Measurements from ENCODE around the gene PZP. TPM values are rescaled to one million over a fixed set of nuclear protein-coding genes. Genes with fewer than 3 reads are reported as not detected.

Gene PZP
- total and polyA plus RNA-seq, 2 of the 13 experiments (the other 11 are each of a cell fraction or from before 2014, with no cell fraction given): 0.07 to 0.89 TPM

GRCh38 chr12:9122091-9122609, 86.0 kb downstream of the PZP start:
- H3K79me2 ChIP-seq (ENCODE audit: insufficient read depth, low read length): no peaks in the 10 kb centered on the region
- intact Hi-C loops (cut with micrococcal nuclease; ENCODE audit: unreplicated experiment): loop anchor here (1.0 kb wide), 1 partner anchor 10 kb away; no protein-coding TSS in a partner anchor
- H3K4me3 ChIP-seq (replicated peaks in 1 of 3; ENCODE audit: insufficient read depth in 1 of 3, low read depth in 2 of 3, low read length in 3 of 3): peak overlapping the region in 1 of 3 experiments; percentile 14; a peak in 1 of 6 replicates
- H2AFZ ChIP-seq (ENCODE audit: low read length): no peak overlapping the region
- WGBS (ENCODE audit: low lambda C conversion rate): 1% methylated on average over 3 of the region's 3 CpGs
- CTCF ChIA-PET (ENCODE audit: low intra/inter-chr PET ratio, low total read pairs): no interaction called here
- H3K27ac ChIP-seq (ENCODE audit: extremely low read length, insufficient read depth, low read length): peak overlapping the region; percentile 85
- H4K20me1 ChIP-seq (ENCODE audit: insufficient read depth, low read length): no peaks in the 10 kb centered on the region
- peak overlapping the region; percentile 59 for H3K4me2 ChIP-seq (ENCODE audit: low read depth, low read length)
- in situ Hi-C loops (cut with HindIII; ENCODE audit: extremely low pct_ligation_motif_present, low pct_unique_long_range_greater_than_20kb): no loop called here
- FAIRE-seq (peak; percentile 99), ATAC-seq (peak; percentile 93), DNase-seq (ENCODE audit: low spot score) (peak; percentile 99)
- H3K4me1 ChIP-seq (ENCODE audit: insufficient read depth, low read length): peaks cover 87% of the 10 kb centered on the region
- no TSS peak for BruUV-seq (replicated peaks)
- POLR2A ChIA-PET: interaction anchor here (0.6 to 1.0 kb wide), 4 partner anchors 9 to 26 kb away, joined by 3 to 14 read pairs (median 12); no protein-coding TSS in a partner anchor
- no peaks in the 10 kb centered on the region for H3K36me3 ChIP-seq (replicated peaks in 1 of 2; ENCODE audit: control insufficient read depth in 1 of 2, insufficient read depth in 2 of 2, low read length in 2 of 2)
- H3K9ac ChIP-seq (ENCODE audit: insufficient read depth, low read depth, low read length): peak overlapping the region; percentile 58
- no peaks in the 10 kb centered on the region for H3K9me3 ChIP-seq (ENCODE audit: low read length)
- no peaks in the 10 kb centered on the region; a peak in 1 of 5 replicates for H3K27me3 ChIP-seq (ENCODE audit: control insufficient read depth in 1 of 2, insufficient read depth in 2 of 2, low read length in 2 of 2)
- TF ChIP-seq TERF1 (CRISPR knock-in tag; IDR thresholded peaks at IDR 0.05) (no peak), ZNF562 (CRISPR knock-in tag; IDR thresholded peaks at IDR 0.05; ENCODE audit: borderline replicate concordance) (no peak), ZNF383 (CRISPR knock-in tag; IDR thresholded peaks at IDR 0.05; ENCODE audit: borderline replicate concordance) (no peak), CSRNP1 (CRISPR knock-in tag; IDR thresholded peaks at IDR 0.05) (no peak), CERS6 (CRISPR knock-in tag; IDR thresholded peaks at IDR 0.05) (no peak), ZNF207 (IDR thresholded peaks at IDR 0.05; ENCODE audit: borderline replicate concordance) (no peak), CBX2 (IDR thresholded peaks at IDR 0.05; ENCODE audit: low read depth, low read length) (no peak), CBX2 (CRISPR knock-in tag; IDR thresholded peaks at IDR 0.05; ENCODE audit: low read depth) (no peak), MED1 (CRISPR knock-in tag; IDR thresholded peaks at IDR 0.05) (peak; percentile 99), ZBTB49 (CRISPR knock-in tag; IDR thresholded peaks at IDR 0.05; ENCODE audit: borderline replicate concordance) (no peak), IRF9 (CRISPR knock-in tag; IDR thresholded peaks at IDR 0.05; ENCODE audit: borderline replicate concordance) (no peak), SOX13 (IDR thresholded peaks at IDR 0.05) (peak; percentile 93), SOX13 (CRISPR knock-in tag; conservative IDR thresholded peaks at IDR 0.05 in 1 of 2, IDR thresholded peaks at IDR 0.05 in 1 of 2) (peak in 1 of 2 experiments; percentile 95; a peak in 2 of 4 replicates), LBX2 (CRISPR knock-in tag; IDR thresholded peaks at IDR 0.05; ENCODE audit: borderline replicate concordance) (no peak), MBNL3 (CRISPR knock-in tag; conservative IDR thresholded peaks at IDR 0.05) (no peak), FOXC1 (CRISPR knock-in tag; IDR thresholded peaks at IDR 0.05; ENCODE audit: borderline replicate concordance) (no peak)
